Natural killer cell treated with Interleukin-12 subunit alpha and Interleukin-12 subunit beta and Interleukin-15 and Interleukin-18, amount 100 ng/mL, for 72 hours (primary cell): ENCODE results near the gene GOLGA2. TPM values are rescaled to one million over a fixed set of nuclear protein-coding genes. Genes with fewer than 3 reads are reported as not detected.

Experiments used
- ATAC-seq, 2 donors: fragments of 150-1000 bp; cut with Tn5 transposase in 1 of 2; sonication (Bioruptor Pico), chemical (Tn5 transposase) in 1 of 2; 2 replicates each; pipeline ENCODE4 v1.10.0; 2021
- DNase-seq: peaks from one replicate; pipeline ENCODE4 v3.0.0; 2022; ENCODE audit warnings: low spot score
- H3K27ac Mint-ChIP-seq, 2 donors: 1 replicate in 1 of 2; 2 replicates in 1 of 2; pipeline ENCODE4 v1.8.0; 2022; ENCODE audit warnings: mixed read lengths in 2 of 2, mild to moderate bottlenecking in 1 of 2, moderate library complexity in 1 of 2
- H3K27me3 Mint-ChIP-seq, 2 donors: 1 replicate in 1 of 2; 2 replicates in 1 of 2; pipeline ENCODE4 v1.8.0; 2022; ENCODE audit warnings: mixed read lengths in 2 of 2
- H3K36me3 Mint-ChIP-seq: one replicate; pipeline ENCODE4 v1.8.0; 2022; ENCODE audit warnings: mixed read lengths
- H3K4me1 Mint-ChIP-seq, 2 donors: 1 replicate in 1 of 2; 2 replicates in 1 of 2; pipeline ENCODE4 v1.8.0; 2022; ENCODE audit warnings: low read depth in 2 of 2, mixed read lengths in 2 of 2, mild to moderate bottlenecking in 1 of 2
- H3K4me3 Mint-ChIP-seq: one replicate; pipeline ENCODE4 v1.8.0; 2022; ENCODE audit warnings: mixed read lengths
- H3K9me3 Mint-ChIP-seq: 2 replicates; pipeline ENCODE4 v1.8.0; 2022; ENCODE audit warnings: mixed read lengths
- total RNA-seq, 2 donors: library from RNA; stranded (reverse); gene quantifications; one replicate each; pipeline ENCODE4 v1.2.3, GENCODE V29; 2022

Gene GOLGA2
- total RNA-seq, 2 donors from 2014 or later: 66.8 to 68.9 TPM

GRCh38 chr9:128247226-128247803 is 28.5 kb downstream of the GOLGA2 start:
- ATAC-seq: no peak
- H3K4me1 Mint-ChIP-seq: peaks cover 23 to 25% of the 10 kb centered on the region in 2 donors
- H3K36me3 Mint-ChIP-seq: no peaks in the 10 kb centered on the region
- H3K9me3 Mint-ChIP-seq: no peaks in the 10 kb centered on the region
- H3K4me3 Mint-ChIP-seq: no peak overlapping the region
- no peak for DNase-seq
- H3K27ac Mint-ChIP-seq: no peak overlapping the region
- H3K27me3 Mint-ChIP-seq: peaks cover 10 to 16% of the 10 kb centered on the region in 2 donors

GRCh38 chr9:128246471-128246870 is 29.3 kb downstream of the GOLGA2 start:
- H3K27ac Mint-ChIP-seq: no peak overlapping the region
- H3K27me3 Mint-ChIP-seq: peaks cover 10 to 12% of the 10 kb centered on the region in 2 donors
- no peak for ATAC-seq
- no peaks in the 10 kb centered on the region for H3K36me3 Mint-ChIP-seq
- no peak overlapping the region for H3K4me3 Mint-ChIP-seq
- H3K9me3 Mint-ChIP-seq: no peaks in the 10 kb centered on the region
- H3K4me1 Mint-ChIP-seq: peaks cover 17 to 19% of the 10 kb centered on the region in 2 donors
- no peak for DNase-seq

- no peaks in the 10 kb centered on the region for H3K9me3 Mint-ChIP-seq
- H3K4me1 Mint-ChIP-seq: peaks cover 13 to 14% of the 10 kb centered on the region in 2 donors
- ATAC-seq (no peak), DNase-seq (no peak)
- no peak overlapping the region for H3K27ac Mint-ChIP-seq
- no peaks in the 10 kb centered on the region for H3K36me3 Mint-ChIP-seq
- H3K27me3 Mint-ChIP-seq: peaks cover 10 to 12% of the 10 kb centered on the region in 2 donors
- H3K4me3 Mint-ChIP-seq: no peak overlapping the region
Measured at GRCh38 chr9:128245421-128246151, 30.2 kb downstream of the GOLGA2 start.

GRCh38 chr9:128244837-128245231 is 31.0 kb downstream of the GOLGA2 start:
- no peak overlapping the region for H3K4me3 Mint-ChIP-seq
- no peak for DNase-seq

GRCh38 chr9:128244091-128244836 is 31.5 kb downstream of the GOLGA2 start:
- no peak overlapping the region for H3K27ac Mint-ChIP-seq
- DNase-seq: no peak

More at GRCh38 chr9:128244837-128245231, 31.0 kb downstream of the GOLGA2 start:
- no peak for ATAC-seq
- Mint-ChIP-seq H3K36me3 (no peaks in the 10 kb centered on the region), H3K27me3 (peaks cover 10 to 12% of the 10 kb centered on the region in 2 donors), H3K4me1 (peaks cover 13 to 14% of the 10 kb centered on the region in 2 donors), H3K9me3 (no peaks in the 10 kb centered on the region), H3K27ac (no peak overlapping the region)

GRCh38 chr9:128243215-128244018 is 32.4 kb downstream of the GOLGA2 start:
- peaks cover 13 to 14% of the 10 kb centered on the region in 2 donors for H3K4me1 Mint-ChIP-seq
- H3K27ac Mint-ChIP-seq: no peak overlapping the region
- H3K27me3 Mint-ChIP-seq: peaks cover 10 to 14% of the 10 kb centered on the region in 2 donors
- no peaks in the 10 kb centered on the region for H3K9me3 Mint-ChIP-seq
- DNase-seq: no peak
- no peaks in the 10 kb centered on the region for H3K36me3 Mint-ChIP-seq
- ATAC-seq: no peak
- no peak overlapping the region for H3K4me3 Mint-ChIP-seq

More at GRCh38 chr9:128244091-128244836, 31.5 kb downstream of the GOLGA2 start:
- H3K36me3 Mint-ChIP-seq: no peaks in the 10 kb centered on the region
- H3K9me3 Mint-ChIP-seq: no peaks in the 10 kb centered on the region
- H3K27me3 Mint-ChIP-seq: peaks cover 10 to 12% of the 10 kb centered on the region in 2 donors
- H3K4me1 Mint-ChIP-seq: peaks cover 13 to 14% of the 10 kb centered on the region in 2 donors
- ATAC-seq: peak in 1 of 2 donors; percentile 4
- no peak overlapping the region for H3K4me3 Mint-ChIP-seq

- Mint-ChIP-seq H3K4me1 (peaks cover 13 to 14% of the 10 kb centered on the region in 2 donors), H3K27ac (no peak overlapping the region), H3K9me3 (no peaks in the 10 kb centered on the region), H3K4me3 (no peak overlapping the region), H3K36me3 (no peaks in the 10 kb centered on the region), H3K27me3 (peaks cover 10 to 14% of the 10 kb centered on the region in 2 donors)
- ATAC-seq (no peak), DNase-seq (no peak)
Measured at GRCh38 chr9:128242828-128243214, 33.0 kb downstream of the GOLGA2 start.

GRCh38 chr9:128242124-128242523 is 33.7 kb downstream of the GOLGA2 start:
- no peak overlapping the region for H3K27ac Mint-ChIP-seq
- H3K27me3 Mint-ChIP-seq: peaks cover 10 to 14% of the 10 kb centered on the region in 2 donors
- no peak for ATAC-seq

GRCh38 chr9:128233817-128234406 is 41.9 kb downstream of the GOLGA2 start:
- Mint-ChIP-seq H3K9me3 (no peaks in the 10 kb centered on the region), H3K4me3 (no peak overlapping the region), H3K27ac (no peak overlapping the region), H3K27me3 (peaks cover 0 to 4% of the 10 kb centered on the region in 2 donors), H3K4me1 (no peaks in the 10 kb centered on the region), H3K36me3 (no peaks in the 10 kb centered on the region)
- ATAC-seq (peak in 1 of 2 donors; percentile 41), DNase-seq (no peak)

More at GRCh38 chr9:128242124-128242523, 33.7 kb downstream of the GOLGA2 start:
- H3K36me3 Mint-ChIP-seq: no peaks in the 10 kb centered on the region
- H3K4me1 Mint-ChIP-seq: peaks cover 13 to 14% of the 10 kb centered on the region in 2 donors
- no peak for DNase-seq
- H3K4me3 Mint-ChIP-seq: no peak overlapping the region
- no peaks in the 10 kb centered on the region for H3K9me3 Mint-ChIP-seq

- Mint-ChIP-seq H3K4me1 (no peaks in the 10 kb centered on the region), H3K9me3 (no peaks in the 10 kb centered on the region), H3K27me3 (peaks cover 0 to 3% of the 10 kb centered on the region in 2 donors), H3K36me3 (no peaks in the 10 kb centered on the region), H3K27ac (no peak overlapping the region), H3K4me3 (no peak overlapping the region)
- ATAC-seq (peak; percentile 33 to 58), DNase-seq (no peak)
Measured at GRCh38 chr9:128232528-128233428, 43.0 kb downstream of the GOLGA2 start.

- no peak for DNase-seq
- no peak overlapping the region for H3K27ac Mint-ChIP-seq
- no peaks in the 10 kb centered on the region for H3K9me3 Mint-ChIP-seq
- peaks cover 0 to 3% of the 10 kb centered on the region in 2 donors for H3K27me3 Mint-ChIP-seq
- H3K4me1 Mint-ChIP-seq: no peaks in the 10 kb centered on the region
- ATAC-seq: peak in 1 of 2 donors; percentile 33
- no peak overlapping the region for H3K4me3 Mint-ChIP-seq
- H3K36me3 Mint-ChIP-seq: no peaks in the 10 kb centered on the region
Measured at GRCh38 chr9:128231638-128232527, 43.9 kb downstream of the GOLGA2 start.
